Fibroblast of pulmonary artery (primary cell): ENCODE measurements around the gene NEK2.
A peak's percentile ranks its signal among the peaks of the same experiment; 100 is the strongest.
"Not testable (repeated sequence)": the region's sequence is repeated elsewhere in the genome, so short reads cannot be mapped to it uniquely, and the experiment has no call there.

Experiments
- DNase-seq: peaks from one replicate; pipeline ENCODE4 v3.0.0-alpha.2; 2010; ENCODE audit warnings: low read depth
- H3K4me3 ChIP-seq: replicated peaks from 2 replicates; pipeline ENCODE4 v1.5.1; 2011; ENCODE audit warnings: low read depth, mild to moderate bottlenecking, control low read depth, low read length, moderate library complexity
- CTCF ChIP-seq: IDR thresholded peaks from 2 replicates; pipeline ENCODE4 v1.5.1; 2011; ENCODE audit warnings: mild to moderate bottlenecking, control low read depth, low read length, inconsistent platforms; ENCODE audit errors: missing control alignments

NEK2 gene

GRCh38 chr1:211688421-211688820 is 13.0 kb upstream of the NEK2 start:
- DNase-seq: no peak
- TF ChIP-seq CTCF: no peak
- no peak overlapping the region for H3K4me3 ChIP-seq

GRCh38 chr1:211687462-211688215 is 12.2 kb upstream of the NEK2 start:
- TF ChIP-seq CTCF: no peak
- no peak overlapping the region for H3K4me3 ChIP-seq
- DNase-seq: no peak

- no peak for TF ChIP-seq CTCF
- no peak for DNase-seq
- no peak overlapping the region for H3K4me3 ChIP-seq
Observed at GRCh38 chr1:211685823-211686222, 10.4 kb upstream of the NEK2 start.

- DNase-seq: peak; percentile 14
- TF ChIP-seq CTCF: no peak
- no peak overlapping the region for H3K4me3 ChIP-seq
Observed at GRCh38 chr1:211684791-211685190, 9.4 kb upstream of the NEK2 start.

- no peak overlapping the region for H3K4me3 ChIP-seq
- no peak for DNase-seq
Observed at GRCh38 chr1:211684331-211684730, 8.9 kb upstream of the NEK2 start.

GRCh38 chr1:211683396-211684297 is 8.2 kb upstream of the NEK2 start:
- no peak for DNase-seq
- H3K4me3 ChIP-seq: no peak overlapping the region
- no peak for TF ChIP-seq CTCF

More at GRCh38 chr1:211684331-211684730, 8.9 kb upstream of the NEK2 start:
- TF ChIP-seq CTCF: no peak

GRCh38 chr1:211682186-211682585 is 6.8 kb upstream of the NEK2 start:
- not testable (repeated sequence) for H3K4me3 ChIP-seq, DNase-seq
